HG02884 (cell line): ENCODE measurements around the gene SMIM15.

Experiments
- ATAC-seq: cut with Tn5 transposase; IDR thresholded peaks from one replicate; pipeline ENCODE4 v1.9.1; 2021; ENCODE audit warnings: mild to moderate bottlenecking, moderate library complexity; ENCODE audit not compliant: unreplicated experiment

SMIM15 gene

GRCh38 chr5:61160497-61160896 is 1.8 kb downstream of the SMIM15 start:
- no peak for ATAC-seq

DNA sequence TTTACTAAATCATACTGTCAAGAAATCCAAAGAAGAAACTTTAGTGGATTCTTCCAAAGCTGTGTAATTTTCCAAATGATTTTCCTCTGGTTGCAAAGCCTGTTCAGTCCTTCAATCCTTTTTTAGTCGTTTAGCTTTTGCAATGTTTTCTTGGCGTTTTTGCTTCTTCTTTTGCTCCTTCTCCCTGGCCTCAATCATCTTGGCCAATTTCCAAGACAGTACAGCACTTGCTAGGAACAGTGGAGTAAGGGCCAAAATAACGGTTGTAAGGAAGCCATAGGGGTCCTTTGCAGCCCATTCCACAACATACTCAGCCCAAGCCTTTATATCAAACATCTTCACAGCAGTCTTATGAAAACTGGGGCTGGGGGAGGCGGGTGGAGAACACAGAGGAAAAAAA is 2.4 kb downstream of the SMIM15 start:
- no peak for ATAC-seq

GRCh38 chr5:61159070-61159469 is 3.2 kb downstream of the SMIM15 start:
- no peak for ATAC-seq

DNA sequence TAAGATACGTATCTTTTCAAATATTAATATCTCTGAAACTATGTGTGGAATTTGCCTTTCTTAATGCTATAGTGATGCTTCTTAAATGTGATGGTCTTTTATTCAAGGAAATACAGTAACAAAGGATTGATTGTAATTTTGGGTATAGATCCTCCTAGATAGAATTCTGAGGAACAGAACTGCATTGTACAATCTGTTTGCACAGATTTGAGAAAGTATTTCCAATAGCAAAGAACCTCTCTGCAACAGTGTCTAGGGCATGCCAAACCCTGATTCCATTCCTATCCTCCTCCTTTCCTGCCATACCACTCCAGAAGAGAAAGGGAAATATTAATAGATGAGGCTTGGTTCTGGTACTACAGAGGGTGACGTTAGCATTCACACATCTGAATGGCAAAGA is 10.4 kb downstream of the SMIM15 start:
- ATAC-seq = no peak

DNA sequence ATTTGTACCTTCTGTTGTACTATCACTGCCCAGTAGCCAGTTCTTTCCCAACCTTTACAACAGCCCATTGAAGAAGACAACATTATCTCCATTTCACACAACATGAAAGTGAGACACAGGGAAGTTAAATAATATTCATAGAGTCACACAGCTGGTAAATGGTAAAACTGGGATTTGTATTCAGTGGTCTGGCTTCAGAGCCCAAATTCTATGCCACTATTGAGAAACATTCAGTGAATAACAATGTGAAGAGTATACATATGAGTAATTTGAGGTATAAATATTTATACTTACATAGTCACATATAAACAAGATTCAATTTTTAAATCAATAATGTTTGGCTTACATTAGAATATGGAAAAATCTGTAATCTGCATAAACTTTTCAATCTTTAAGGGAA is 13.8 kb downstream of the SMIM15 start:
- ATAC-seq = no peak

- no peak for ATAC-seq
Observed at GRCh38 chr5:61142811-61143210, 19.5 kb downstream of the SMIM15 start.

GRCh38 chr5:61142391-61142790 is 19.9 kb downstream of the SMIM15 start:
- no peak for ATAC-seq

- no peak for ATAC-seq
Observed at GRCh38 chr5:61141801-61142200, 20.5 kb downstream of the SMIM15 start.

DNA sequence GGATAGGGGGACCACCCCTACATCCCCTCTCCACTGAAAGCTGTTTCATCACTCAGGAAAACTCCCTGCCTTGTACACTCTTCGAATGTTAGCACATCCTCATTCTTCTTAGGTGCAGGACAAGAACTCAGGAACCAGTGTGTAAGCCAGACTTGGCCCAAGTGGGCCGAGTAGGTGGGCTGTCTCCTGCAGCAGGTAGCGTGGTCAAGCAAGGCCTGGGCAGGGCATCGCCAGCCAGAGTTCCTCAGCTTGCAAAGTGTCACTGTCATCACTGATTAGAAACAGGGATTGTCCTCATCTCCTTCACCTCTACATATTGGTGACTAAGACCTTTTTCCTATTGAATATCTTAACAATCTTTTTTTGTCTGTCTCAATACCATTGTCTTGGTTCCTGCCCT is 22.3 kb downstream of the SMIM15 start:
- ATAC-seq = no peak

- no peak for ATAC-seq
Observed at GRCh38 chr5:61139094-61139873, 23.0 kb downstream of the SMIM15 start.

GRCh38 chr5:61137835-61138234 is 24.4 kb downstream of the SMIM15 start:
- no peak for ATAC-seq

DNA sequence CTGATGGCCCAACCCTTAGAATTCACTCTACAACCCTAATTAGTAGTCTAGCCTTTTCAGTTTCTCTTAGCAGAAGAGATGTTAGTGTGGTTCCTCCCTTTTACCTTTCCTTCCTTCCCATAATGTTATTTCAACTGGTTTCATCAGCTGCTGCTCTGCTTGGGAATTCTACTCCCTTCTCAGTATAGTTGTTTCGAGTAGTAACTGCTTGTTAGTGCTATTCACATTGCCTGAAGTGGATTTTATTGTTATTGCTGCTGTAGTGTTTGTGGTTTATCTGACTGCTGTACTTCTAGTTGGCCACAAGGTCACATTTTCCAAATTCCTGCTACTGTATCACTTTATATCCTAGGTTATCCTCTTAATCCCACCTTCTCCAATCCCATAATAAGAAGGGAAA is 29.7 kb downstream of the SMIM15 start:
- no peak for ATAC-seq

GRCh38 chr5:61130289-61130688 is 32.0 kb downstream of the SMIM15 start:
- no peak for ATAC-seq

DNA sequence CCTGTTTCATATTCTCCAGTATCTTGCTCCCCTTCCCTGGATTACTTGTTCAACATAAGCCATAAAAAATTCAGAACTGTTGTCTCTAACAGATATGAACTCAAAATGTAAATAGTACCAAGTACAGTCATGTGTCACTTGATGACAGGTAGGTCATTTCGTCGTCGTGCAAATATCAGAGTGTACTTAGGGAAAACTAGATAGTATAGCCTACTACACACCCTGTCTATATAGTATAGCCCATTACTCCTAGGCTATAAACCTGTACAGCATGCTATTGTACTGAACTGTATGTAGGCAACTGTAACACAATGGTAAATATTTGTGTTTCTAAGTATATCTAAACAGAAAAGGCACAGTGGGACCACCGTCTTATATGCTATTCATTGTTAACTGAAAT is 39.1 kb downstream of the SMIM15 start:
- ATAC-seq = no peak

DNA sequence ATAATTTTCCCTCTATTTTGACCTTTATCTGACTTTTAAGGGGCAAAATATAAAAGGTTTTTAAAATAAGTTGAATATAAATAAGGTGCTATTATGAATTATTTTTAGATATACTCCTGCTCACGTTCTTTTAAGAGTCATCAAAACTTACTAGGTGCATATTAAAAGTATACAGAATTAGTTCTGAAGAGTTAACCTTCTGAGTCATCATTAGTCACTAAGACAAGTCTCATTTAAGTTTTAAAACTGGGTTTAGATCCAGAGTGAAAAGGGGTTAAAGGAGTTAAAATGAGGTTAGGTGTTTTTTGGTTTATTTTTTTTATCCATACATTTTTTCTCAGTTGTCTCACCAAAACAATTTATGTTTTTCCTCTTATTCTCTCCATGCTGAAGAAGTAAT is 41.7 kb downstream of the SMIM15 start:
- no peak for ATAC-seq

GRCh38 chr5:61119066-61119465 is 43.2 kb downstream of the SMIM15 start:
- ATAC-seq = no peak

GRCh38 chr5:61115968-61116367 is 46.3 kb downstream of the SMIM15 start:
- no peak for ATAC-seq

GRCh38 chr5:61114441-61114840 is 47.8 kb downstream of the SMIM15 start:
- ATAC-seq = no peak
